Measurements from ENCODE around the gene TBX10.

TBX10 gene

DNA sequence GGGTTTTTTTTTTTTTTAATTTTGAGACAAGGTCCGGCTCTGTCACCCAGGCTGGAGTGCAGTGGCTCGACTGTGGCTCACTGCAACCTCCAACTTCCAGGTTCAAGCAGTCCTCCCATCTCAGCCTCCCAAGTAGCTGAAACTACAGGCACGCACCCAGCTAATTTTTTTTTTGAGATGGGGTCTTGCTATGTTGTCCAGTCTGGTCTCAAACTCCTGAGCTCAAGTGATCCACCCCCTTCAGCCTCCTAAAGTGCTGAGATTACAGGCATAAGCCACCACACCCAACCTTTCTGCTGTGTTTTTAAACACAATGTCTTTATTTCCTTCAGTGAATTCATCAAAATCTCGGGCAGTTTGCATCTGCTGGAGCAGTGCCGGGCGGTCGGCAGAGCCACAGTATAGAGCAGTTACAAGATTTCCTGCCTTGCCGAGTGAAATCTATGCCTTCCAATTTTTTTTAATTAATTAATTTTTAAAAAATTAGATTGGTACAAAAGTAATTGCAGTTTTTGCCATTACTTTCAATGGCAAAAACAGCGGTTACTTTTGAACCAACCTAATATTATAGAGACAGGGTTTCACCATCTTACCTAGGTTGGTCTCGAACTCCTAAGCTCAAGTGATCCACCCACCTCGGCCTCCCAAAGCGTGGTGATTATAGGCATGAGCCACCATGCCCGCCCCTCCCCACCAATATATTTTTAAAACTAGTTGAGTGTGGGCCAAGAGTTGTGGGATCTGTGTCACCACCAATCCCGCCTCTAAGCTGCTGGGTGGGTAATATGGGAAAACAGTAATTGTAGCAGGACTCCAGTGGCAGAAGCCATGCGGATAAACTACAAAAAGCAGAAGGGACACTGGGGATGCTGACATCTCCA, 13.6 kb upstream of the TBX10 start:
- H3K27me3 ChIP-seq (ENCODE audit: control insufficient read depth, insufficient read depth, low read length), result no peaks in the 10 kb centered on the region
- DNase-seq (ENCODE audit: low read depth, low spot score), result no peak
- no peak overlapping the region for H3K27ac ChIP-seq (ENCODE audit: low read length)

GRCh38 chr11:67651976-67652781, 12.6 kb upstream of the TBX10 start:
- Histone ChIP-seq H3K27ac (ENCODE audit: low read length) (no peak overlapping the region), H3K36me3 (ENCODE audit: control insufficient read depth, insufficient read depth, low read length) (no peaks in the 10 kb centered on the region), H3K4me1 (ENCODE audit: control insufficient read depth, insufficient read depth, low read length) (no peaks in the 10 kb centered on the region), H3K4me3 (ENCODE audit: low read length) (no peak overlapping the region), H3K27me3 (ENCODE audit: control insufficient read depth, insufficient read depth, low read length) (no peaks in the 10 kb centered on the region), H3K9me3 (ENCODE audit: control insufficient read depth, insufficient read depth, low read length) (no peaks in the 10 kb centered on the region)
- DNase-seq (ENCODE audit: low read depth, low spot score), result no peak
- WGBS (ENCODE audit: insufficient coverage, insufficient read length), result no CpG with 5 or more reads among the region's 13 CpGs

More for the DNA sequence above, 13.6 kb upstream of the TBX10 start:
- no peaks in the 10 kb centered on the region for H3K4me1 ChIP-seq (ENCODE audit: control insufficient read depth, insufficient read depth, low read length)
- H3K9me3 ChIP-seq (ENCODE audit: control insufficient read depth, insufficient read depth, low read length), result no peaks in the 10 kb centered on the region; the same call in 1 of the 2 replicates
- H3K4me3 ChIP-seq (ENCODE audit: low read length), result no peak overlapping the region
- no peaks in the 10 kb centered on the region for H3K36me3 ChIP-seq (ENCODE audit: control insufficient read depth, insufficient read depth, low read length)
- WGBS (ENCODE audit: insufficient coverage, insufficient read length), result no CpG with 5 or more reads among the region's 15 CpGs

GRCh38 chr11:67649634-67650510, 10.3 kb upstream of the TBX10 start:
- Histone ChIP-seq H3K9me3 (ENCODE audit: control insufficient read depth, insufficient read depth, low read length) (no peaks in the 10 kb centered on the region), H3K4me1 (ENCODE audit: control insufficient read depth, insufficient read depth, low read length) (no peaks in the 10 kb centered on the region; the same call in 1 of the 2 replicates), H3K27ac (ENCODE audit: low read length) (no peak overlapping the region), H3K27me3 (ENCODE audit: control insufficient read depth, insufficient read depth, low read length) (no peaks in the 10 kb centered on the region), H3K36me3 (ENCODE audit: control insufficient read depth, insufficient read depth, low read length) (no peaks in the 10 kb centered on the region), H3K4me3 (ENCODE audit: low read length) (no peak overlapping the region)
- WGBS (ENCODE audit: insufficient coverage, insufficient read length), result no CpG with 5 or more reads among the region's 22 CpGs
- DNase-seq (ENCODE audit: low read depth, low spot score), result no peak

GRCh38 chr11:67648796-67649613, 9.4 kb upstream of the TBX10 start:
- H3K27ac ChIP-seq (ENCODE audit: low read length), result no peak overlapping the region
- H3K36me3 ChIP-seq (ENCODE audit: control insufficient read depth, insufficient read depth, low read length), result no peaks in the 10 kb centered on the region
- no peaks in the 10 kb centered on the region for H3K9me3 ChIP-seq (ENCODE audit: control insufficient read depth, insufficient read depth, low read length)
- no peak overlapping the region for H3K4me3 ChIP-seq (ENCODE audit: low read length)
- no peaks in the 10 kb centered on the region for H3K27me3 ChIP-seq (ENCODE audit: control insufficient read depth, insufficient read depth, low read length)
- no CpG with 5 or more reads among the region's 12 CpGs for WGBS (ENCODE audit: insufficient coverage, insufficient read length)
- DNase-seq (ENCODE audit: low read depth, low spot score), result no peak
- no peaks in the 10 kb centered on the region; the same call in 1 of the 2 replicates for H3K4me1 ChIP-seq (ENCODE audit: control insufficient read depth, insufficient read depth, low read length)

DNA sequence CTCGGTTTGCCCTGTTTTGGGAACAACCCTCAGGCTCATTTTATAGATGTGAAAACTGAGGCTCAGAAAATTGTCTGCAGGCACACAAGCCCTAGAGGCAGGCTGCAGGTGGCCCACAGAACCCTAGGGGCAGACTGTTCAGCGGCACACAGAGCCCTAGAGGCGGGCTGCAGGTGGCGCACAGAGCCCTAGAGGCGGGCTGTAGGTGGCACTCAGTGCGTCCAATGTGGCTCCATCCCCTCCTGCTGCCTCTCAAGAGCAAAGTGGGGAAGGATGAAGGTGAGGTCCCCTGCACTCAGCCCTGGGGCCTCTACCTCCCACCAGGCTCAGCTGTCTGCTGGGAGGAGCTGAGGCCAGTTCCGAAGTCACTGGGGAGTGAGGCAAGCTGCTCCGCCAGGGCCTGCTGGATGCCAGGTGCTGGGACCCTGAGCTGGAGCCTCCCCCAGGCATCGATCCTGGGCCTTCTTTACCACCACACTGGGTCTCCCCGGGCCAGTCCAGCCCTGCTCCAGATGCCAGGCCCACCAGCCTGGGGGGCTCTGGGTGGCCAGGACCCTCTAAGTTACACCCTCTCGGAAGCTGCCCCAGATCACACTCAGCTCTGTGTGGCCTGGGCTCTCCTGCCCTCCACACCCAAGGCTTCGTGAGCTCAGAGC, 8.7 kb upstream of the TBX10 start:
- Histone ChIP-seq H3K27ac (ENCODE audit: low read length) (no peak overlapping the region), H3K36me3 (ENCODE audit: control insufficient read depth, insufficient read depth, low read length) (no peaks in the 10 kb centered on the region), H3K4me1 (ENCODE audit: control insufficient read depth, insufficient read depth, low read length) (no peaks in the 10 kb centered on the region; the same call in 1 of the 2 replicates), H3K4me3 (ENCODE audit: low read length) (no peak overlapping the region), H3K27me3 (ENCODE audit: control insufficient read depth, insufficient read depth, low read length) (no peaks in the 10 kb centered on the region), H3K9me3 (ENCODE audit: control insufficient read depth, insufficient read depth, low read length) (no peaks in the 10 kb centered on the region)
- DNase-seq (ENCODE audit: low read depth, low spot score), result no peak
- no CpG with 5 or more reads among the region's 12 CpGs for WGBS (ENCODE audit: insufficient coverage, insufficient read length)

DNA sequence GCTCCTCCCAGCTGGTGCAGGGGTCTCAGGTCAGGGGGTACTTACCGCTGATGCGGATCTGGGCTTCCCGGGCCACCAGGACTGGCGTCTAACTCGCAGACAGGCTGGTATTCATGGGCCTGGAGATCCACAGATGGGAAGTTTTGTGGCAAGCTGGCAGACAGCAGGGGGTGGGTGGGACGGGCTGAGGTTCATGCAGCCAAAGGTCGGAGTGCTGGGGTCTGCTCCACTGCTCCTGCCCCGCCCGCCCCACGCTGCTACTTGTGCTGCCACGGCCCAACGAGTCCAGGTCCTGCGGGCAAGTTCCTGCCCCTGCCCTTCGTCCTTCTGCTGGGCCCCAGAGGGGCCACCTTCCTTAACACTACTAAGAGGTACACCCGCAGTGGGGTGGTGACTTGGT, 7.9 kb upstream of the TBX10 start:
- Histone ChIP-seq H3K4me1 (ENCODE audit: control insufficient read depth, insufficient read depth, low read length) (no peaks in the 10 kb centered on the region; the same call in 1 of the 2 replicates), H3K9me3 (ENCODE audit: control insufficient read depth, insufficient read depth, low read length) (no peaks in the 10 kb centered on the region), H3K4me3 (ENCODE audit: low read length) (no peak overlapping the region), H3K27me3 (ENCODE audit: control insufficient read depth, insufficient read depth, low read length) (no peaks in the 10 kb centered on the region), H3K27ac (ENCODE audit: low read length) (no peak overlapping the region), H3K36me3 (ENCODE audit: control insufficient read depth, insufficient read depth, low read length) (no peaks in the 10 kb centered on the region)
- WGBS (ENCODE audit: insufficient coverage, insufficient read length), result no CpG with 5 or more reads among the region's 15 CpGs
- no peak for DNase-seq (ENCODE audit: low read depth, low spot score)

GRCh38 chr11:67646535-67647336, 7.2 kb upstream of the TBX10 start:
- H3K36me3 ChIP-seq (ENCODE audit: control insufficient read depth, insufficient read depth, low read length), result no peaks in the 10 kb centered on the region
- H3K4me3 ChIP-seq (ENCODE audit: low read length), result no peak overlapping the region
- no peaks in the 10 kb centered on the region for H3K9me3 ChIP-seq (ENCODE audit: control insufficient read depth, insufficient read depth, low read length)
- H3K4me1 ChIP-seq (ENCODE audit: control insufficient read depth, insufficient read depth, low read length), result no peaks in the 10 kb centered on the region; the same call in 1 of the 2 replicates
- WGBS (ENCODE audit: insufficient coverage, insufficient read length), result no CpG with 5 or more reads among the region's 24 CpGs
- DNase-seq (ENCODE audit: low read depth, low spot score), result no peak
- no peak overlapping the region for H3K27ac ChIP-seq (ENCODE audit: low read length)
- H3K27me3 ChIP-seq (ENCODE audit: control insufficient read depth, insufficient read depth, low read length), result no peaks in the 10 kb centered on the region

DNA sequence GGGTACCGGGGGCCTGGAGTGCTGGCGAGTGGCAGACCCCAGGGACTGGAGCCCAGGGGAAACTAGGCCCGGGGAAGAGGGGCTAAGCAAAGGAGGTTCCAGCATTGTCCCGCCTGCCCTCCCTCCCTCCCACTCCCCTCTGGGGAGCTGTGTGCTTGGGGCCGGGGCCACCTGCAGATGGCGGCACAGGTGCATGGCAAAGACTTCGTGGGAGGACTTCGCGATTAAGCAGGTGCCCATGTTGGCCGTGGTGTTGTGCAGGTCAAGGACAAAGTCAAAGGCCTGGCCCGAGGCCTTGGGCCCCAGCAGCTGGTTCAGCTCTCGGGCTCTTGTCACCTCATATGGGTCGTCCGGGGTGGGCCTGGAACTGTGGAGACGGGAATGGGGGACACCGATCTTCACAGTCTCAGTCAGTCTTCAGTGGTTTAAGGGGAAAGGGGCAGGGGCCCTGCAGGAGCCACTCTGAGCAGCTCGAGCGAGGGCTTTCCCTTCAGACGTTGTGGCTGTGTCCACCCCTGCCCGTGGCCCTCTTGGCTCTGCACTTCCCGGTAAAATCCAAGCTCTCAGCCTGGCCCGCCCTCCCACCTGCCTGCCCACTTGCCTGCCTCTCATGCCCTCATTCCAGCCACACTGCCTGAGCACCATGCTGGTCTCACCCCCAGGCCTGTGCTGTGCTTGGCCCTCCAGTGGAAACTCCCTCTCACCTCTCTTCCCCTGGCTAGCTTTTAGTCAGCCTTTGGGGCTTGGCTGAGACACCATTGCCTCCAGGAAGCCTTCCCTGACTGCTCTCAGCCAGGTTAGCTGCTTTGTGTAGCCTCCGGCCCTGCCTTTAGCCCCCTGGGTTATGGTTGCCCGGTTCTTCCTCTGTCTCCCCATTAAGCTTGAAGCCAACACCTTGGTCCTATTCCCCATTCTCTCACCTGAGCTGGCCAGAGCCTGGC, 6.2 kb upstream of the TBX10 start:
- H3K27ac ChIP-seq (ENCODE audit: low read length), result no peak overlapping the region
- no peak for DNase-seq (ENCODE audit: low read depth, low spot score)
- no peaks in the 10 kb centered on the region for H3K9me3 ChIP-seq (ENCODE audit: control insufficient read depth, insufficient read depth, low read length)
- no CpG with 5 or more reads among the region's 24 CpGs for WGBS (ENCODE audit: insufficient coverage, insufficient read length)
- H3K36me3 ChIP-seq (ENCODE audit: control insufficient read depth, insufficient read depth, low read length), result no peaks in the 10 kb centered on the region
- no peak overlapping the region for H3K4me3 ChIP-seq (ENCODE audit: low read length)
- no peaks in the 10 kb centered on the region; the same call in 1 of the 2 replicates for H3K4me1 ChIP-seq (ENCODE audit: control insufficient read depth, insufficient read depth, low read length)
- H3K27me3 ChIP-seq (ENCODE audit: control insufficient read depth, insufficient read depth, low read length), result no peaks in the 10 kb centered on the region; the same call in 1 of the 2 replicates

Data from iPS DF 6.9 (cell line).